ENCODE measurements around the gene MIX23.

GRCh38 chr3:122382888-122383666 is at the start of gene MIX23:
- TF ChIP-seq CTCF (IDR thresholded peaks at IDR 0.05; ENCODE audit: low read depth, low read length) (no peak), EZH2phosphoT487 (IDR thresholded peaks at IDR 0.05; ENCODE audit: low read depth) (no peak)

Data from OCI-LY3 (cell line).